Left ventricle myocardium superior (tissue), 1 donor: Measurements from ENCODE around the gene MAGOH. TPM values are rescaled to one million over a fixed set of nuclear protein-coding genes. Genes with fewer than 3 reads are reported as not detected.
"Not testable (repeated sequence)": the region's sequence is repeated elsewhere in the genome, so short reads cannot be mapped to it uniquely, and the experiment has no call there.

Experiments used
- ATAC-seq: fragments of 200-7000 bp; cut with Tn5 transposase; one replicate; pipeline ENCODE4 v1.9.1; 2020; ENCODE audit warnings: mild to moderate bottlenecking, moderate library complexity
- DNase-seq: peaks from one replicate; pipeline ENCODE4 v3.0.0-alpha.2; 2020
- intact Hi-C: fragments of 100-400 bp; cut with micrococcal nuclease; formaldehyde crosslinking; loops from one replicate; pipeline ENCODE4 v1.11.0; 2022
- total RNA-seq: library from RNA; stranded (reverse); fragmentation: NEBNext Ultra II Directional; extraction: Animal tissue kit (Norgen Biotek cat#: 25700); gene quantifications from one replicate; pipeline ENCODE4 v1.2.1, GENCODE V29; 2021
- donor health status: DM: no; HTN: yes; CAD: no; lungs with severe emphysema.

Gene MAGOH
- total RNA-seq, 1 donor from 2014 or later: 25.0 TPM

GRCh38 chr1:53246261-53247134, 8.2 kb upstream of the MAGOH start:
- ATAC-seq: no peak
- intact Hi-C loops: no loop called here
- DNase-seq: no peak

DNA sequence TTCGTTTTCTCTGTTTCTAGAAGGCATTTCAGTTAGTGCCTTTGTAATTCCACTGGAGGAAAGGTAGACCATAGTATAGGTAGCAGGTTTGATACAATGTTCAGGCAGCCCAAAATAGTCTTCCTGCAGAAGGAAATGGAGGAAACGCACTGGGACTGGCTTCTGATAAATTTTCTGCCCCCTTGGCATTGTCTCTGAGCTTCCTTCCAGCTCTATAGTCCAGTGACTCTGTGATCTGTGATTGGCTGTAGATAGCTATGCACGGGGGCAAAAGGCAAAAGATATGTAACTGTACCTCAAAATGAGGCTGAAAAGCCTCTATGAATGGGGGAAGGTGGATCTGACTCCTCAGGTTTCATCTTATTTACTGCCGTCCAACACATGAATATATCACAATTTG, 5.8 kb upstream of the MAGOH start:
- DNase-seq (no peak), ATAC-seq (no peak)
- intact Hi-C loops: no loop called here

DNA sequence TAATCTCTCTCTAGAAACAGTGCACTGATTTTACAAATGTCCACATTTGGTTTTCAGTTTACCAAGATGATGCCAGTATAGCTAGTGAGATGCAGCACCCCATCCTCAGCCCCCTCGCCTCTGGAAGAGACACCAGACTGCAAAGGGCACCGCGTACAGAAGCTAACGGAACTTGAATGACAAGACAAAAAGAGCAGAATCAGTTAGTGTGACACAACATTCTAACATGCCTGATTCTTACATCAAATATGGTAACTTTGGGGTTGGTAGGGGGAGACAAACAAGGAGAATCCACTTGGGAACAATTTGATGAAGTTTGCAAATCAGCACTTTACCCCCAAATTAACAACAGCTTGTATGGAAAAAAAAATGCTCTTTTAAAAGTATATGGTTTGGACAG, 4.1 kb upstream of the MAGOH start:
- intact Hi-C loops: no loop called here
- ATAC-seq (no peak), DNase-seq (no peak)

- ATAC-seq: no peak
- no peak for DNase-seq
- intact Hi-C loops: no loop called here
Observed at GRCh38 chr1:53241828-53242227, 3.5 kb upstream of the MAGOH start.

DNA sequence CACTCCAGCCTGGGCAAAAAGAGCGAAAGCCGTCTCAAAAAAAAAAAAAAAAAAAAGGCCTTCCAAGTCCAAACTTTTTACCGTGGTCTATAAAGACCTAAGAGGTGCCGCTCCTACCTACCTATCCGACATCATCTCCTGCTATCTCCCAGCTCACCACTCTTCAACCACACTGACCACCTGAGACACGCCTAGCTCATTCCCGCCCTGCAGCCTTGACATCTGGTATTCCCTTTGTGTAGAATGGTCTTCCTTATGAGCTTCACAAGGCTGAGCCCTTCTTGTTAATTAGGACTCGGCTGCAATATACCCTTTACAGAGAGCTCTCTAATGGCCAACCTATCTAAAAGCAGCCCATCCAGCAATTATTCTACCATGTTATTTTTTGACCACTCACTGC, 680 bp downstream of the MAGOH start:
- ATAC-seq (no peak), DNase-seq (no peak)
- intact Hi-C loops: no loop called here

- DNase-seq (no peak), ATAC-seq (no peak)
- intact Hi-C loops: no loop called here
Observed at GRCh38 chr1:53220962-53221286, 17.4 kb downstream of the MAGOH start.

- intact Hi-C loops: no loop called here
- peak; percentile 99 for DNase-seq
- peak; percentile 98 for ATAC-seq
Observed at GRCh38 chr1:53220171-53220961, 18.0 kb downstream of the MAGOH start, which contains the start of gene CZIB. TSS of gene CZIB (minus strand) at chr1:53220634. CDS start at chr1:53220575, 59 bp downstream.

- intact Hi-C loops: no loop called here
- no peak for ATAC-seq
- no peak for DNase-seq
Observed at GRCh38 chr1:53219711-53220110, 18.6 kb downstream of the MAGOH start.

DNA sequence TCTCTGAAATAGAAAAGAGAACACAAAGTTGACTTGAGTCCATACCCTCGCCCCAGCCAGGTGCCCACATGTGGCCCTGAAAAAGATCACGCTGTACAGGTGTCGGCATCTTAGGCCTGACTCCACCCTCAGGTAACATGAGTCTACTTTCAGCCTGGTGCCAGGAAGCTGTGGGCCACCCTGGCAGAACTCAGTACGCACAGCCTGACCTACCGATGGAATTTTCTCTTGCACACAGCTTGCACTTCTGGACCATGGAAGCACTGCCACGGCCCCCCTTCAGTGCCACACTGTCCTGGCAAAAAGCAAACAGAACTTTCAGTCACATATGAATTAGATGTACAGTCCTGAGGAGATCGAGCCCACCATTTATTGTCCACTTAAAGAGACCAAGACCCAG, 20.1 kb downstream of the MAGOH start:
- DNase-seq (no peak), ATAC-seq (no peak)
- intact Hi-C loops: no loop called here

DNA sequence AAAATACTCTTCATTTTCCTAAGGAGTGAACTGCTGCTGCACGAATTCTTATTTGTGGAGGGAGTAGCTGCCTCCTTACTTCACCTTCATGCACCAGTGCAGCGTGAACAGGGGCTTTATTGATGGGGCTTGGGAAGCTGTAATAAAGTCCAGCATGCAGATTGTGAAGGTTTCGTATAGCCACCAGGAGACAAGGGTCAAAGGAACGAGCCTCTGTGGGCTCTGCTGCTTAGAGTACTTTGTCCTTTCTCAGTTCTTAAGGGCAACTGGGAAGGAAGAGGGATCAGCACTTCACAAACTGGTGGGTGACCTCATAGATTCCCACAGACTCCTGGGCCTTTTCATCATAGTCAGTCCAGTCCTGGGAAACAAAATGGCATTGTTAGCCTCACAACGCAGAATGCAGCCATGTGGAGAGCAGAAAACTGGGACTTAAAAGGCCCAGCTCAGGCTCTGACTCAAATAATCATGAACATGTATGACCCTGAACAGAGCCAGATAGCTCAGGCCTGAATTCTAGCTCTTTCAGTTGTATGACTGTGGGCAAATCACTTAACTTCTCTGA, 23.9 kb downstream of the MAGOH start:
- ATAC-seq (no peak), DNase-seq (no peak)
- intact Hi-C loops: no loop called here

- DNase-seq: no peak
- no peak for ATAC-seq
- intact Hi-C loops: no loop called here
Observed at GRCh38 chr1:53210954-53211353, 27.4 kb downstream of the MAGOH start.

- ATAC-seq: no peak
- intact Hi-C loops: no loop called here
- no peak for DNase-seq
Observed at GRCh38 chr1:53210352-53210751, 28.0 kb downstream of the MAGOH start.

- intact Hi-C loops: no loop called here
Observed at GRCh38 chr1:53207726-53208125, 30.6 kb downstream of the MAGOH start.

DNA sequence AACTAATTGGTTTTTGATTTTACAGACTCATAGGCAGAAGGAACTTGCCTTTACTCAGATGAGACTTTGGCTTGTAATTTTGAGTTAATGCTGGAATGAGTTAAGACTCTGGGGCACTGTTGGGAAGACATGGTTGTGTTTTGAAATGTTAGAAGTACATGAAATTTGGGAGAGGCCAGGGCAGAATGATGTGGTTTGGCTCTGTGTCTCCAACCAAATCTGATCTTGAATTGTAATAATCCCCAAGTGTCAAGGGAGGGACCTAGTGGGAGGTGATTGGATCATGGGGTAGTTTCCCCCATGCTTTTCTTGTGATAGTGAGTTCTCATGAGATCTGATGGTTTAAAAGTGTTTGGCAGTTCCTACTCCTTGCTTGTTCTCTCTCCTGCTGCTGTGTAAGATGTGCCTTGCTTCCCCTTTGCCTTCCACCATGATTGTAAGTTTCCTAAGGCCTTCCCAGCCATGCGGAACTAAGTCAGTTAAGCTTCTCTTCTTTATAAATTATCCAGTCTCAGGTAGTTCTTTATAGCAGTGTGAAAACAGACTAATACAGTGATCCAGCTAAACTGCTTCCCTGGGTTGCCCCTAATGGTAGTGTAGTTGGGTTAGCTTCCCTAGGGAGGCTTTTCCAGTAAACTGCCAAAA, 31.5 kb downstream of the MAGOH start:
- no peak for ATAC-seq
- DNase-seq: no peak
- intact Hi-C loops: no loop called here

More at GRCh38 chr1:53207726-53208125, 30.6 kb downstream of the MAGOH start:
- ATAC-seq (peak; percentile 24), DNase-seq (no peak)

DNA sequence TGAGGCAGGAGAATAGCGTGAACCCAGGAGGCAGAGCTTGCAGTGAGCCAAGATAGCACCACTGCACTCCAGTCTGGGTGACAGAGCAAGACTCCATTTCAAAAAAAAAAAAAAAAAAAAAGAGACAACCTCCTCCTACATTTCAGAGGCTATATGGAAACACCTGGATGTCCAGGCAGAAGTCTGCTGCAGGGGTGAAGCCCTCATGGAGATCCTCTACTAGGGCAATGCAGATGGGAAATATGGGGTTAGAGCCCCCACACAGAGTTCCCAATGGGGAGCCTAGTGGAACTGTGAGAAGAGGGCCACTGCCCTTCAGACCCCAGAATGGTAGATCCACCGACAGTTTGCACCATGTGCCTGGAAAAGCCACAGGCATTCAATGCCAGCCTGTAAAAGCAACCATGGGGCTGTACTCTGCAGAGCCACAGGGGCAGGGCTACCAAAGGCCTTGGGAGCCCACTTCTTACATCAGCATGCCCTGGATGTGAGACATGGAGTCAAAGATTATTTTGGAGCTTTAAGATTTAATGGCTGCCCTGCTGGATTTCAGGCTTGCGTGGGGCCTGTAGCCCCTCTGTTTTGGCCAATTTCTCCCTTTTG, 32.1 kb downstream of the MAGOH start:
- ATAC-seq, DNase-seq, intact Hi-C loops: not testable (repeated sequence)

GRCh38 chr1:53205496-53205895, 32.8 kb downstream of the MAGOH start:
- ATAC-seq, intact Hi-C loops, DNase-seq: not testable (repeated sequence)

- ATAC-seq (no peak), DNase-seq (no peak)
- intact Hi-C loops: no loop called here
Observed at GRCh38 chr1:53203466-53203865, 34.9 kb downstream of the MAGOH start.

DNA sequence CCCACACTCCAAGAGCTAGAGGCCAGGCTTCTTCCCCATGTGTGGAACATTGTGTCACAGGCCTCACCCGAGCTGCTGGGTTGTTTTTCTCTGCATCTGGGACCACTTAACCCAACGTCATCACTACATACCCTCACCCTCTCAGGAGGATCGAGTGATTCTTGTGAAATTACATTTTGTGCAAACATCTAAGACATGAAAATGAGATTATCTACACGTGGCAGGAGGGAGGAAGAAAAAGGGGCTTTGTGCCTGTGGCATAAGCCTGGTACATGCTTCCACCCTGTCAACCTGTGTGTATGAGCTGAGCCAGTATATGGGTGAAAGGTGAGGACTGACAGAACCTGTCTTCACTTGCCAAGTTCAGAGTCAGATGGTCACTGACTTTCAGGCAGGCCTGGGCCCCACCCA, 40.1 kb downstream of the MAGOH start:
- ATAC-seq: peak; percentile 64
- intact Hi-C loops: no loop called here
- no peak for DNase-seq
